Measurements from ENCODE around the gene AFF3.

The AFF3 gene

GRCh38 chr2:99520813-99521212 lies 621.6 kb downstream of the AFF3 start:
- DNase-seq (ENCODE audit: low read depth in 2 of 3, low spot score in 1 of 3), result no peak

GRCh38 chr2:99520195-99520594 lies 622.2 kb downstream of the AFF3 start:
- DNase-seq (ENCODE audit: low read depth in 2 of 3, low spot score in 1 of 3), result no peak

DNA sequence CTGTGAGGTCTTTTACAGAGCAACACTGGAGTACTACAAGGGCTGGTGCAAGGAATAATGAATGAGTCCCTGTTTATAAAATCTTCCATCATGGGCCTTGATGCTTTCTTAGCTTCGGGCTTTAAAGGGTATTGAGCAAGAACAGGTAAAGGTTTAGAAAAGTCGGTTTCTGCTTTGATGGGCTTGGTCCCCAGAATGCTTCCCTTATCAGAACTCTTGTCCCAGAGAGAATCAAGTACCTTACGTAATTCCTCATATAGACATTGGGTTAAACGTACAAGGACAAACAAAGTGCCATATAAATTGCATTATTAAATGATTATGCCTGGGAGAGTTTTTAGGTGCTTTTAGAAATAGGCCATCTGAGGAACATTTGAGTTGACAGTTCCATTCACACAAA lies 628.0 kb downstream of the AFF3 start:
- no peak for DNase-seq (ENCODE audit: low read depth in 2 of 3, low spot score in 1 of 3)

GRCh38 chr2:99512181-99512591 lies 630.2 kb downstream of the AFF3 start:
- DNase-seq (ENCODE audit: low read depth in 2 of 3, low spot score in 1 of 3), result no peak

GRCh38 chr2:99509387-99509786 lies 633.0 kb downstream of the AFF3 start:
- no peak for DNase-seq (ENCODE audit: low read depth in 2 of 3, low spot score in 1 of 3)

- no peak for DNase-seq (ENCODE audit: low read depth in 2 of 3, low spot score in 1 of 3)
These were observed 634.2 kb downstream of the AFF3 start for GRCh38 chr2:99507937-99508818.

DNA sequence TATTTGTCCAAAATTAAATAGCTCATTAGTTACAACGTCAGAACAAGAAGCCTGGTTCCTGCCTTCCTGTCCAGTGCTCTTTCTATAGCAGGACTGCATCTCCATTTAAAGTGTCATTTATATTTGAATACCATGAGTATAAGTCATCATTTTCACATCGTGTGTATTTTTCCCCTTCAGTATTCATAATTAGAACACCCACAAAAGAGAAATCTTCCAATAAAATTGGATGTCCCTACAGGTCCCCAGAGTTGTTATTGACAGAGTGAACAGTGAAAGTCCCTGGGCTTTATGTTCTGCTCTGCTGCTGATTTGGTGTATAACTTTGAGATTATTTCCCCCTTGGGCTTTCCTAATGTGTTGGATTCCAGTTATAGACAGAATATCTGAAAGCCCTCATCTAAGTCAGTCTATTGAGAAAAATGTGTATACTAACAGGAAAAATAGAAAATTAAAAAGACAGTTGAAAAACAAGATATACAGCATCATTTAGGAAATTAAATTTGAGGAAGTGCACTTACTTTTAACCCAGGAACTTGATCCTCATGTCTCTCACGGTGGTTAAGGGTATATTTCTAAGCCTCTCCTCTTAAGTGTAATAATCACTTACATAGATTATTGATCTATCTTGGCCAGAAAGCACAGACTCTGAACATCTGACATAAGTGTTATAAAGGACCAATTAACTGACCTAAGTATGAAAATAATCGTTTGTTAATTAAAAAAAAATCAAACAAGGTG lies 637.4 kb downstream of the AFF3 start:
- no peak for DNase-seq (ENCODE audit: low read depth in 2 of 3, low spot score in 1 of 3)

- peak in 1 of 3 donors; percentile 14 for DNase-seq (ENCODE audit: low read depth in 2 of 3, low spot score in 1 of 3)
These were observed 638.6 kb downstream of the AFF3 start for GRCh38 chr2:99503662-99504416.

- no peak for DNase-seq (ENCODE audit: low read depth in 2 of 3, low spot score in 1 of 3)
These were observed 646.4 kb downstream of the AFF3 start for GRCh38 chr2:99496021-99496420.
